Activated CD8-positive, alpha-beta memory T cell treated with anti-CD3 and anti-CD28 coated beads, Interleukin-2, amount 50 U/mL, for 48 hours (primary cell): ENCODE data around the gene EFHD2.
"Not testable (repeated sequence)": the region's sequence is repeated elsewhere in the genome, so short reads cannot be mapped to it uniquely, and the experiment has no call there.

Experiments used
- DNase-seq: peaks from one replicate; pipeline ENCODE4 v3.0.0-alpha.2; 2020

Gene EFHD2

DNA sequence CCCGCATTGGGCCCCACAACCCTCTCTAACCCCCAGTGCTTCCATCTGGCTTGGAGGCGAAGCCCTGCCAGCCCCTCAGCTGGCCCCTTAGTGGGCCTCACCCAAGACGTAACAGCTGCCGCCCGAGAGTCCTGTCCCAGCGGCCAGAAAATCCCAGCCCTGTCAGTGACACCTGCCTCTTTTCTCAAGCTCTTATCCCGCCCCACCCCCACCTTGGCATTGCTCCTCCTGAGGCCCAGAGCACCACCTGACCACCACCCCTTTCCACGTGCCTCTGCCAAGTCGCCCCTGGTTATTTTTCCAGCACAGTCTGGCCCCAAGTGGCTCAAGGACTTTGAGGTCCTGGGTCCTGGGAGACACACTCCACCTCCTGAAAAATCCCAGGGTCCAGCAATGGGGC lies 22.6 kb downstream of the EFHD2 start:
- DNase-seq = no peak

GRCh38 chr1:15433471-15433870 lies 23.8 kb downstream of the EFHD2 start:
- no peak for DNase-seq

- not testable (repeated sequence) for DNase-seq
Observed at GRCh38 chr1:15434739-15435138, 25.1 kb downstream of the EFHD2 start.

GRCh38 chr1:15435239-15436077 lies 25.8 kb downstream of the EFHD2 start:
- DNase-seq = no peak

GRCh38 chr1:15436881-15437442 lies 27.3 kb downstream of the EFHD2 start:
- DNase-seq = no peak

DNA sequence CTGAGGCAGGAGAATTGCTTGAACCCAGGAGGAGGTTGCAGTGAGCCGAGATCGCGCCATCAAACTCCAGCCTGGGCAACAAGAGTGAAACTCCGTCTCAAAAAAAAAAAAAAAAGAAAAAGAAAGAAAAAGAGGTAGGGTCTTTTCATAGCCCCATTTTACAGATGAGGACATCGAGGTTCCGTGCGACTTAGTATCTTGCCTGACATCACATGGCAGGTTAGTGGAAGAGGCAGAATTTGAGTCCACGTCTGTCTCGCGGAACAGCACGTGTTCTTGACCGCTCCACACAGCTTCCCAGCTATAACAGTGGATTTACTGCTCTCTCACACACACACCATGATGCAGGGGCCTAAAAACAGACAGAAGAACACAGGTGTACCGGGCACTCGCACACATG lies 29.6 kb downstream of the EFHD2 start:
- DNase-seq = no peak

- no peak for DNase-seq
Observed at GRCh38 chr1:15440357-15440756, 30.7 kb downstream of the EFHD2 start.

GRCh38 chr1:15441247-15441646 lies 31.6 kb downstream of the EFHD2 start:
- no peak for DNase-seq

- DNase-seq = no peak
Observed at GRCh38 chr1:15442119-15442518, 32.4 kb downstream of the EFHD2 start.

GRCh38 chr1:15442759-15443158 lies 33.1 kb downstream of the EFHD2 start:
- DNase-seq = no peak

DNA sequence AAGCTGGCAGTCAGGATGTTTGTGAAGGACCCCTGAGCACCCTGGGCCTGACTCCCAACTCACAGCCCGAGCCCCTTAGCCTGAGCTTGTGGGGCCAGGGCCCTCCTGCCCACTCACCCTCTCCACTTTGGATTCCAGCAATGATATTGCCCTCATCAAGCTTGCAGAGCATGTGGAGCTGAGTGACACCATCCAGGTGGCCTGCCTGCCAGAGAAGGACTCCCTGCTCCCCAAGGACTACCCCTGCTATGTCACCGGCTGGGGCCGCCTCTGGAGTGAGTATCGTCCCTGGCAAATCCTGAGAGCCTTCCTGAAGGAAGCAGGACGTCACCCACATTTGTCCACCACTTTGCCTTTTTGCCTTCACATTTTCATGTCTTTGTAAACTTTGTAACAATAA lies 33.6 kb downstream of the EFHD2 start:
- DNase-seq = no peak

GRCh38 chr1:15444468-15445389 lies 35.0 kb downstream of the EFHD2 start:
- no peak for DNase-seq

- no peak for DNase-seq
Observed at GRCh38 chr1:15445390-15446122, 35.9 kb downstream of the EFHD2 start.

GRCh38 chr1:15446212-15446611 lies 36.5 kb downstream of the EFHD2 start:
- no peak for DNase-seq

DNA sequence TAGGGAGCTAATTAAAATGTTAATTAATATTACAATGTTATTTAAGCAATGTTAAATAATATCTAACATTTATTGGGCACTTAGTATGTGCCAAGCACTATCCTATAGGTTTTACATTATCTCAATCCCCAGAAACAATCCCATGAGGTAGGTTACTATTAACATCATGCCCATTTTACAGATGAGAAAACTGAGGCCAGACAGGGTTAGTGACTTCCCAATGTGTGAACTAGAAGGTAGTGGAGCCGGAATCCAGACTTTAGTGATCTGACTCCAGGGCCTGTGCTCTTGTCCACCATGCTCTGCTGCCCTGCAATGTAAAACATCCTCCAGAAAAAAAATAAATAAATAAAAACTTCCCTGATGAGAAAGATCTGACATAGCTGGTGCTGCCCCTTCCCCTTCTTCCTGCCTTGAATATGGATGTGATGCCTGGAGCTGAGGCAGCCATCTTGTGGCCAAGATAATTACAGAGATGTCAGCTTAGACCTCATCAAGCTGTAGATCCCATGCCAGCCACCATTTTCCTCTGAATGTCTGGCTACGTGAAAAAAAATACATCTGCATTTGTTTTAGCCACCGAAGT lies 39.3 kb downstream of the EFHD2 start:
- no peak for DNase-seq

- no peak for DNase-seq
Observed at GRCh38 chr1:15449567-15449966, 39.9 kb downstream of the EFHD2 start.

DNA sequence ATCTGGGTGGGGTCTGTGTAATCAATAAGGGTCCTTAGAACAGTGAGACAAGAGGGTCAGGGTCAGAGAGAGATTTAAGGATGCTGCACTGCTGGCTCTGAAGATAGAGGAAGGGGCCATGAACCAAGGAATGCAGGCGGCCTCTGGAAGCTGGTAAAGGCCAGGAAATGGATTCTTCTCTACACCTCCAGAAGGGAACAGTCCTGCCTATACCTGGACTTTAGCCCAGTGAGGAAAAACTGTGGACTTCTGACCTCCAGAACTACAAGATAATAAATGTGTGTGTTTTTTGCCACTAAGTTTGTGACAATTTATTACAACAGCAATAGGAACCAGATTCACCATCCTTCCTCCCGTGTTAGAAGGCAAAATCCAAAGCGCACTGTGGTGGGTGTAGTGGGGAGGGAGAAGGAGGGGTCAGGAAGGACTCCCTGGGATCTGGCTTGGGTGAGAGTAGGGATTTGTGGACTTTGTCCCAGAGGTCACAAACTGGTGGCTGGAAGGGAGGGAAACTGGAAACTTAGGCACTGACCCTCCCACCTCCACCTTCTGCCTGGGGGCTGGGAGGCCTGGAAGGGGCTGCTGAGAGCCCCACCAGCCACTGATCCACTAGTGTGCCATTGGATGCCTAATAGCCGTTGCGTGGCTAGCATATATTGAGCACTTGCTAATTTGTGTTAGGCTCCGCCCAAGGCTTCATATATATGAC lies 41.5 kb downstream of the EFHD2 start:
- DNase-seq = no peak

GRCh38 chr1:15452216-15452615 lies 42.5 kb downstream of the EFHD2 start:
- DNase-seq = no peak

GRCh38 chr1:15452866-15453571 lies 43.3 kb downstream of the EFHD2 start:
- no peak for DNase-seq

- no peak for DNase-seq
Observed at GRCh38 chr1:15453734-15454133, 44.0 kb downstream of the EFHD2 start.

DNA sequence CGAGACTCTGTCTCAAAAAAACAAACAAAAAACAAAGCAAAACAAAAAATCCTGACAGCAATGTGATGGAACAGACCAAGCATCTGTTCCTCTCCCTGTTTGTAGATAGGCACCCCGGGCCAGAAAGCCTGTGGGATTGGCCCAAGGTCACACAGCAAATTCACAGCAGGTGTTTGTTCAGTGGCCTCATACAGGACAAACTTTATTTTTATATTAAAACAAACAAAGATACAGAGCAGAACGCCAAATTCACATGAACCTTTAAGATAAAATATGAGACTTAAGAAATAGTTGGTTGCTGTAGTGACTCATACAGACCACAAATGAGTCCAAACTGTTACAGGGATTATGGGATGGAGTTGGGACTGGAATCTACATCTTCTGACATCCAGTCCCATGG lies 44.6 kb downstream of the EFHD2 start:
- no peak for DNase-seq
